GM21515 (cell line): Measurements from ENCODE around the gene WNT10A.
"Not testable (repeated sequence)": the region's sequence is repeated elsewhere in the genome, so short reads cannot be mapped to it uniquely, and the experiment has no call there.

Experiments
- ATAC-seq: cut with Tn5 transposase; IDR thresholded peaks from one replicate; pipeline ENCODE4 v1.9.1; 2021; ENCODE audit not compliant: unreplicated experiment

Gene WNT10A

GRCh38 chr2:218927876-218928275, 47.2 kb downstream of the WNT10A start:
- ATAC-seq, result no peak

- ATAC-seq, result not testable (repeated sequence)
These were observed 49.8 kb downstream of the WNT10A start for GRCh38 chr2:218930488-218930887.

GRCh38 chr2:218931751-218932150, 51.1 kb downstream of the WNT10A start:
- not testable (repeated sequence) for ATAC-seq
